ENCODE data around the gene GRIA4.

DNA sequence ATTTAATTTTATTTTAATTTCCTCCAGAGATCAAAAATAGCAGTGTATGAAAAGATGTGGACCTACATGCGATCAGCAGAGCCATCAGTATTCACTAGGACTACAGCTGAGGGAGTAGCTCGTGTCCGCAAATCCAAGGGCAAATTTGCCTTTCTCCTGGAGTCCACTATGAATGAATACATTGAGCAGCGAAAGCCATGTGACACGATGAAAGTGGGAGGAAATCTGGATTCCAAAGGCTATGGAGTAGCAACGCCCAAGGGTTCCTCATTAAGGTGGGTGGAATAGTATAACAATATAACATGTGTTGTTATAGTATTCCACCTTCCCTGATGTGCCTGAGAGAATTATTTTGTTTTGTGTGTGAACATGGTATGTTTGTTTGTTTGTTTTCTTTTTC lies 323.8 kb downstream of the GRIA4 start:
- no peak for TF ChIP-seq POLR2A (IDR thresholded peaks at IDR 0.05)
- TF ChIP-seq, protein P1, sequence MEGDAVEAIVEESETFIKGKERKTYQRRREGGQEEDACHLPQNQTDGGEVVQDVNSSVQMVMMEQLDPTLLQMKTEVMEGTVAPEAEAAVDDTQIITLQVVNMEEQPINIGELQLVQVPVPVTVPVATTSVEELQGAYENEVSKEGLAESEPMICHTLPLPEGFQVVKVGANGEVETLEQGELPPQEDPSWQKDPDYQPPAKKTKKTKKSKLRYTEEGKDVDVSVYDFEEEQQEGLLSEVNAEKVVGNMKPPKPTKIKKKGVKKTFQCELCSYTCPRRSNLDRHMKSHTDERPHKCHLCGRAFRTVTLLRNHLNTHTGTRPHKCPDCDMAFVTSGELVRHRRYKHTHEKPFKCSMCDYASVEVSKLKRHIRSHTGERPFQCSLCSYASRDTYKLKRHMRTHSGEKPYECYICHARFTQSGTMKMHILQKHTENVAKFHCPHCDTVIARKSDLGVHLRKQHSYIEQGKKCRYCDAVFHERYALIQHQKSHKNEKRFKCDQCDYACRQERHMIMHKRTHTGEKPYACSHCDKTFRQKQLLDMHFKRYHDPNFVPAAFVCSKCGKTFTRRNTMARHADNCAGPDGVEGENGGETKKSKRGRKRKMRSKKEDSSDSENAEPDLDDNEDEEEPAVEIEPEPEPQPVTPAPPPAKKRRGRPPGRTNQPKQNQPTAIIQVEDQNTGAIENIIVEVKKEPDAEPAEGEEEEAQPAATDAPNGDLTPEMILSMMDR (IDR thresholded peaks at IDR 0.05), result no peak

All from uterus (tissue), 2 donors.